SH-SY5Y (cell line): ENCODE measurements around the gene PAK1.

ENCODE experiments used
- GATA2 ChIP-seq: IDR thresholded peaks from 2 replicates; pipeline ENCODE4 v1.6.1; 2011; ENCODE audit warnings: mild to moderate bottlenecking, low read depth, low read length
- GATA3 ChIP-seq: IDR thresholded peaks from 2 replicates; pipeline ENCODE4 v1.6.1; 2011; ENCODE audit warnings: low read depth, mild to moderate bottlenecking, low read length, moderate library complexity

DNA sequence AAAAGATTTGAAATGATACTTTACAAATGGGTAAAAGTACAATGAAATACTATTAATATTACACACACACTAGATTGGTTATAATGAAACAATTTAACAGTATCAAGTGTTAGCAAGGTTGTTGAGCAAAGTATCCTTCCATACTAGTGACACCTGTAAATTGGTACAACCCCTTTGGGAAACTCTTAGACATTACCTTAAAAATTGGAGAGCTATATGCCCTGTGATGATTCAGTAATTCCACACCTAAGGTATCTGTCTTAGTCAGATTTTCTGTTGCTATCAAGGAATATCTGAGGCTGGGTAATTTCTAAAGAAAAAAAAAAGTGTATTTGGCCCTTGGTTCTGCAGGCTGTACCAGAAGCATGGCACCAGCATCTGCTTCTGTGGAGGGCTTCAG lies 165.1 kb downstream of the PAK1 start:
- TF ChIP-seq GATA2 (no peak), GATA3 (no peak)
